HG03066 (cell line): ENCODE results near the gene AK8.

Source experiments
- ATAC-seq: cut with Tn5 transposase; IDR thresholded peaks from one replicate; pipeline ENCODE4 v1.9.1; 2021; ENCODE audit warnings: low read depth; ENCODE audit not compliant: unreplicated experiment

Gene AK8

DNA sequence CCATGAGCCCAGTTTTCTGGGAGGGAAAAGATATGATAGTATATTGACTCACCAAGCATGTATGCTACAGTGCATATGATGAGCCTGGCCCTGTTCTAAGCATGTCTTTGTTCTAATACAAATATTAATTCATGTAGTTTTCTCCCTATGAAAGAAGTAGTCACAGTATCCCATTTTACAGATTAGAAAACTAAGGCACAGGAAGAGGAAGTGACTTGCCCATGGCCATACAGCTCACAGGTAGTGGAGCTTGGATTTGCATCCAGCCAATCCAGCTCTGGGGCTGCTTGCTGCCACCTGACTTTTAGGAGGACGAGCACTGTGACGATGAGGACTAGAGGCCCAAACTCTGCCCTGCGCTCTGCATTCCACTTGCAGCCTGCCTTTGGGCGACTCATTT, 76.4 kb downstream of the AK8 start:
- ATAC-seq = no peak

DNA sequence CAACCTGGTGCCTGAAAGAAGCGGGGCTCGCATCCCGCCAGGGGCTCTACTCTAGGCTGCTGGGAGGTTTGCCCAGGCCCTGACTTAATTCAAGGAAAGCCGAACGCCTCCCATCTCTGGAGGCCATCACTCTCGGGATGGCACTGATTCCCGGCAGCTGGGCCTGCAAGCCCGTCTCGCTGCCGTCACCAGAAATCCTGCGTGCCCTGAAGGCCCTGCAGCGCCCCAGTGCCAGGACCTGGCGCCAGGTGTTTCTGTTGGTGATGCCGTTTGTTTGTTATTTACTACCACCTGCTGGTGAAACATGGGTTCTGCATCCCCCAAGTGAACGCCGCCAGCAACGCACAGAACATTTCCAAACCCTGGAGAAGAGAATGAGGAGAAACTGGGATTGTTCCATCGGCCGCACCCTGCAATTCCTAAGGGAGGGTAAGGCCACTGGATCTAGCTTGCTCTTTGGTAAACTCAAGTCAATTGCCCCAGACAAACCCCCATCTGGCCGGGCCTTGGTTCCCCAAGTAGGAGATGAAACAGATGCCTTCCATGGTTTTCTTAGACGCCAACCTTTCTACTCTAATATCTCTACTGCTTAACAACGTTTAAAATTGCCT, 77.9 kb downstream of the AK8 start:
- ATAC-seq = no peak

DNA sequence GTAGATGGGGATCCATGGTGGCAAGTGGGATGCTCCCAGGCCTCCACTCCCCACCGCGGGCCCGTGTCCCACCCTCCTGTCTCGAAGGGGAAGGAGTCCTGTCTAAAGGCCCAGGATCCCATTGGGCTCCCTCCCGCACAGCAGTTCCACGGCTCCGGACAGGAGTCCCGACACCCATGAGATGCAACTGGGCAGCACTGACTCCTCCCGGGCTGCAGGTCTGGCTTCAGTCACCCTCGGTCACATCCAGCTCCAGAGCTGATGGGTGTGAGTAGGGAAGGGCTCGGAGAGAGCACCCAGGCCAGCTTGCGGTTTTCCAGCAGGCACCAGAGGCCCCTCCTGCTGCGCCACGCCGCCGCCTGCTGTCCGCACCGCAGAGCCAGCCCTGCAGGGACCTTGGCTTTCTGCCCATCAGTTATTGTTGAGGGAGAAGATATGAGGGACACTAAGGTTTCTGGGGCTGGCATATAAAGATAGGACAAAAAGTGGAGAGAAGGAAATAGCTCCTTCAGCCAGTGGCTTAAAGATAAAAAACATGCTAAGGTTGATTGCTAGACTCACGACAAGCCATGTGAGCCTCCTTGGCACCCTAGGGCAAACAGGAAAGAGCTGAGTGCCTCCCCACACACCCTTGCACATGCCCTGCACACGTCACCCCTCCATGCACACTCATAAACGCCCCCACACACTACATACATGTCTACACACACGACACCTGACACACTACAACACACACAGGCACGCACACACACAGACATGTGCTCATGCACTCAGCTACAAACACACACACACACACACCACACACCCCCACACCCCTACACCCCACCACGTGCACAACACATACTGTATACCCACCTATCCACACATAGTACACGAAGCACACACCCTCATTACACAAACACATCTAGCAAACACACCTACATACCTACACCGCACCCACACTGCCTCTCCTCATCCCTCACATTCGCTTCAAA, 79.0 kb downstream of the AK8 start:
- no peak for ATAC-seq

DNA sequence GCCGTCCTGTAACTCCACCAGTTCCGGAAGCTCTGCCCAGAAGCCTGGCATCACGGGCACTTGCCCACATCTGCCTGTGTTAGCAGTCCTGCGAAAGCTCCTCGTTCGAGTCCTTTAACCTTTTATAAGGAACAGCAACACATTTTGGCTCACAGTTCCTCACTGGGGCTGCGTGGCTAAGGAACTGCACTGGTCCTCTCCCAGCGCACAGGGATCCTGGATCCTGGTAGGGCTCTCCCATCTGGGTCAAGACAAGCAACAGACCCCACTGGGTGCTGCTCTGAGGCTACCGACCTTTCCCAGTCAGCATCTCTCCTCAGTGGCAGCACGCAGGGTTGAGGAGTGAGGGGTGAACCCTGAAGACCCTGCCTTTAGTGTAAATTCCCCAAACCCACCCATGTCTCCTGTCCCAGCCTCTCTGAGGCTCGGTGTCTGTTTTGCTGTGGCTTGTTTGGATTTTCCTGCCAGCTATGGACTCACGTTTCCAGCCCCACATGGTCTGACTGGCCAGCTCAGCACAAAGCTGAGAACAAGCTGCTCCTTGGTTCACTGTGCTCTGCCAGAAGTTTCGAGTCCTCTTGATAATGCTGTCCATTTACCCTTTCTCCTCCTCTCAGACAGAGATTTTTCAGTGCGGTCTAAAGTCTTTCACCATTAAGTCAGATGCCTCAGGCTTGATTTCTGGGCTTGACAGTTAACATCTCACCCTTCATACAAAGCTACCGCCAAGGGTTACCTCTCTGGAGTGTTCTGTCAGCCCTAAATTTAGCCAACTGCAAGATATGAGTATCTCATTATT, 80.0 kb downstream of the AK8 start:
- no peak for ATAC-seq

DNA sequence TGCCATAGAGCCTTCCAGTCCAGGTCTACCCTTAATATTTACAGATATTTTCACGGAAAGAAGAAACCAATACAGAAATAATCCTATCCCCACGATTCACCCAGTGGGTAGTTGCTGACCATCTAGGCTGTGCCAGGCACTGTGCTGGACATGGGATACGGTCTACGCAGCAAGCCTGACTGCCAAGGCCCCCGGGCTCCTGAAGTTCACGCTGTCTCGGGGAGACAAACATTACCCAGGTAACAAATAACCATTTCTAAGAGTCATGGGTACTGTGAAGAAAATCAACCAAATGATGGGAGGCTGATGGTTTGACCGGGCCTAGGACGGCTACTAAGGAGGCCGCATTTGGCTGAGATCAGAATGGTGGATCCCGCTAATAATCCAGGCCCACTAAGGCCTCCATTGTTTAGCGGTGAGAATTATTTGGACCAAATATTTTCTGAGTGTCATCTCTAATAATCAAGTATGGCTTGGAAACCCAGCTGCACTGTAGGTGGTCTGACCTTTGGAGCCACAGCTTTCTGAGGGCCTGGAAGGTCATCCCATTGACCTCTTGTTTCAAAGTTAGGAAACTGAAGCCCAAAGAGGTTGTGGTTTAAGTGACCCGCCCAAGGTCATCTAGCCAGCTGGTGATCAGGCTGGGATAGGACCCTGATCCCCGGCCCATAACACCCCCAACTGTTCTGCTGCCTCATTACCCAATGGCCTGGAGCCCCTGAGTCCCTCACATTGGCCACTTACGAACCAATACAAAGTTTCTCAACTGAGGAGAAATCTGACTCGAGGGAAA, 82.4 kb downstream of the AK8 start:
- ATAC-seq = no peak

DNA sequence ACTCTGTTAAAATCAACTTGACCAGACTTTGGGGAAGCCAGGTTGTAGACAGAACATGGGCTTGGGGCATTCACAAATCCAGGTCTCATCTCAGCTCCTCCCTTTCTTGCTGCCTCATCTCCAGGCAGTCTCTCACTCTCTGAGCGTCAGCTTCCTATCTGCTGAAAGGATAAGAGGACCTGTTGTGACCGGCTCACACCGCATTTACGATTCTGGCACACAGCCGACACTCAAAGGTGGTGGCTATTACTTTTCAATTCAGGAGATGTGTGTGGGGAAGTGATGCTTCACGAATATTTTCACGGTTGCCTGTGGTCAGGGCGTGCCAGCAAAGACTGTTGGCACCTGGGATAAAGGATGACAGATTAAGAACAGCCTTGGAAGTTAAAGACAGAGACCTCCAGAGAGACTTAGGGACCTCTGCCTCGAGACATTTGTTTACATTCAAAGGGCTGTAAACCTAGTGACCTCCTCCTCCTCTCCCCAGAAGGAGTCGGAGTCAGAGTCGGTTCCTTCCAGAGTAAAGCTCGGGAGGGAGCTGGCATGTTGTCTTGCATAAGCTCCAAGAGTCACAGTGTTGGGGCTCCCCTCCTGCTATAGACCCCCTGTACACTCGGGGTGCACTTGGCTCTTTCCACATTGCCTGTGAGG, 83.2 kb downstream of the AK8 start:
- no peak for ATAC-seq

DNA sequence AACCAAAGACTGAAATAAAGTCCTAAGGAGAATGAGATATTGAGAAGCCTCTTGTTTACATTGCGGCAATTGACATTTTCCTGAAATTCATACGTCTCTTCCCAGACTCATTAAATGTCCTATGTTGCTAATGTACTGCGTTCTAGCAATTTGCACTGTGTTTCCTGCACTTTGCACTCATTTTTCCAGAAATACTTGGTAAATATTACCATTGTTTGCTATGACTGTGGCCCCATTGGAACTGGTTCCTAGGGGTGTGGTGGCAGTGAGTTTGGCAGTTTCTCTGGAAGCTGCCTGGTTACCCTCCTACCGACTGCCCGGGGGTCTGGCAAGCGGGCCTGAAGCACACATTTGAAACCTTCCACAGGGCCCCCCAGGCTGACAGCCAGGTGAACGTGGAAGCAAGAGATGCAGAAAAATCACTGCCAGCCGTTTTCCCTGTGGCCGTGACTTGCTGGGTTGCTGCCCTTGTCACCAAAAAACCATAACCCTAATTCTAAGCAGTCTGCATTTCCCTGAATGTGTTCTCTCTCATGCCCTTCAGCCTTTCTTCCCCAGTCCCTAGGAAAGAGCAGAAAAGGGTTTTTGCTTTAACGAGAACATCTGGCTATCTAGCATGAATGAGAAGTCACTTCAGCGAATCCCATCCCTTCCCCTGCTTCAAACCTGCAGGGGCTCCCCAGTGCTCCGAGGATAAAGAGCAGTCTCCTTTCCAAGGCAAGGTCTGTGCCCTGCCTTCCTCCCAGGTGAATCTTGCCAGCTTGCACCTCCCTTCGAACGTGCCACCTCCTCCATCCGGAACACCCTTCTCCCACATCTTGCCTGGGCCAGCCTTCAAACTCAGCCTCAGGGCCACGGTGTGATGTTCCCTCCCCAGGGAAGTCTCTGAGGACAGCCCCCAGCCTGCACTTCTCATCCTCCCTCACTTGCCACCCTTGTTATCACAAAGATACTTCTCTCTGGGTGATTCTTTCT, 84.2 kb downstream of the AK8 start:
- ATAC-seq = no peak

DNA sequence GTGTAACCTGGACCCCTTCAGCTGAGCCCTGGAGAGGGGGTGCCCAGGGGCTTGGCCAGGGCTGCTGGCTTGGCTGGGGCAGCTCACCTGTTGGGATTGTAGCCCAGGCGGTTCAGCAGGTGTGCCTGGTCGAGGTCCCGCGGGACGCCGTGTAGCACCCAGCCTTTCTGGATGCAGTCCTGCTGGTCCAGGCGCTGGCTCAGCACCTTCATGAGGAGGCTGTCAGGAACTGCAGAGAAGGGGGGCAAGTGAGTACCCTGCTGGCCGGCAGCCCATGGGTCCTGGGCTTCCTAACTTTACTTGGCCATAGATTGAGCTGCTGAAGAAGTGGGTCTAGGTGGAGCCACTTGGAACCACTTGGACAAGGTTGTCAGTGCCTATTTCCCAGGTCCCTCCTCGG, 85.5 kb downstream of the AK8 start:
- ATAC-seq = no peak

DNA sequence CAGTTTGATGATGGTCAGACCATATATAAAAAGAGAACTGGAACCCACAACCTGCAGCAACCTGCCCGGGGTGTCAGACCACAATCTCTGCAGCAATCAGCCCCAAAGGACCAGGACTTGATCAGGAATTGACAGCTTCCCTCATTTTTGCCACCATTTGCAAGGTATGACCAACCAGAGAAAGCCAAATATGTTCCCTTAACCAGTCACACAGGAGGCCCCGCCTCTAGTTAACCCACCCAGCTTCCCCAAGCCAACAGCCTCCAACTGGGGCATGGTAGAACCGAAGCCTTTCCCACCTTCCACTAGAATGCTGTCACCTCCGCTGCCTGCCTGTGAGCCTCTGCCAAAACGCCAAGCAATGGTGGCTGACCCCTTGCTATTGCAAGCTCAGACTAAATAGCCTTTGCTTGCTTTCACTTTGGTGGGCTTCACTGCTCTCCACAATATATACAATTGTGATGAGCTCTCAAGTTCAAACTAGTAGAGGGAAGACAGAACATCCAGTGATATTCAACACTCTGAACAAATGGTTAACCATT, 86.3 kb downstream of the AK8 start:
- no peak for ATAC-seq

DNA sequence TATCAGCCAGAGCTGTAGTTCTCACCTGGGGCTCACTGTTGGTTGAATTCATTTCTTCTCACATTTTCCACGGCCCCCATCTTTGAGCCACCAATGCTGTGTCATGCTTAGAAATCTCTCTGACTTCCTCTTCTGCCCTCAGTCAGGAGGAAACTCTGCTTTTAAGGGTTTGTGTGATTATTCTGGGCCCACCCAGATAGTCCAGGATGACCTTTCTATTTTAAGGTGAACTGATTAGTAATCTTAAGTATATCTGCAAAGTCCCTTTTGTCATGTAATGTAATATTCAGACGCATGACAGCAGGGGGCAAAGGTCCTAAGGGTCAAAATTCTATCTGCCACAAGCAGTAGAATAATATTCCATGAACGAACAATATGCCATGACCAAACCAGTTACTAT, 88.4 kb downstream of the AK8 start:
- ATAC-seq = no peak

DNA sequence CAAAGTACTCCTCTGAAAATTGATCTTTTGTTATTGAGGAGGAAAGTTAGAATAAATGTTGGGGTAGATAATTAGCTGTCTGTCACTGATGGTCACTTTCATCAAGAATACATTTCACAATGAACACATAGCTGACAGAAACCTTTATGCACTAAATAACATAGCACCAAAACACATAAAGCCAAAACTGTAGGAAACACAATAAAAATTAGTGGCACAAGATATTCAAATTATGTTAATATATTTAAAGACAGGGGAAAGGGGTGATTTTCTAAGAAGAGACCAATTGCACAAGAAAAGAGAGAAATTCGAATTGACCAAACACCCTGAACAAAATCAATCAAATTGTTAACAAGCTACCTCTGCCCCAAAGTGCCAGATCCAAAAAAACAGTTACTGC, 89.7 kb downstream of the AK8 start:
- ATAC-seq = no peak

DNA sequence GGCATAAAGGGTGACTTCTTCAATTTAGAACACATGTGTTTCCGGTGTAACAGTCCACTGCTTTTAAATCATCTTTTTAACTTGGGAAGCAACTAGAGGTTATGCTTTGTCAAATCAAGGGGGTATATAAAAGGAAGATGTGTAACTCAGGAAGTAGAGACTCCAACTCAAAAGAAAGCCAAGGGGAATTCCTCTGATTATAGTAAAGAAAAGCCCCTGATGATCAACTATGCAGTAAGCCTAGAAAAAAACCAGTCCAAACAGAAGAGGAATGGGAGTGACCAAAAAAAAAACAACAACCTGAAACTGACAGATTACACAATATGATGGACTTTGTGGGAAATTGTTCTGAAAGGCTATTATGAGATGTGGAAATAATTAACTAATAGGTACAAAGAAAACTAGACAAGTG, 90.3 kb downstream of the AK8 start:
- no peak for ATAC-seq

DNA sequence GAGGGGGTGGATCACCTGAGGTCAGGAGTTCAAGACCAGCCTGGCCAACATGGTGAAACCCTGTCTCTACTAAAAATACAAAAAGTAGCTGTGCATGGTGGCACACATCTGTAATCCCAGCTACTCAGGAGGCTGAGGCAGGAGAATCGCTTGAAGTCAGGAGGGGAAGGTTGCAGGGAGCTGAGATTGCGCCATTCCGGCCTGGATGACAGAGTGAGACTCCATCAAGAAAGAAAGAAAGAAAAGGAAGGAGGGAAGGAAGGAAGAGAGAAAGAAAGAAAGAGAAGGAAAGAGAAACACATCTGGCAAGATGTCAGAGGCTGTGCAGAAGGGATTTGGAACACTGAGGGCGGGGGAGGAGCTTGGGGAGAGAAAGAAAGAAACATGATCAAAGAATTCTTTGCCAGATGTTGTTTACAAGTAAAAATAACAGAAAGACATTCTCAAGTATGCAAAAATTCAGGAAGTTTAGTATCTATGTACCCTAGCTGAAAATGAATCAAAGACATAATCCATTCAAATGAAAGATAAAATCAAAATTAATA, 93.7 kb downstream of the AK8 start:
- no peak for ATAC-seq

DNA sequence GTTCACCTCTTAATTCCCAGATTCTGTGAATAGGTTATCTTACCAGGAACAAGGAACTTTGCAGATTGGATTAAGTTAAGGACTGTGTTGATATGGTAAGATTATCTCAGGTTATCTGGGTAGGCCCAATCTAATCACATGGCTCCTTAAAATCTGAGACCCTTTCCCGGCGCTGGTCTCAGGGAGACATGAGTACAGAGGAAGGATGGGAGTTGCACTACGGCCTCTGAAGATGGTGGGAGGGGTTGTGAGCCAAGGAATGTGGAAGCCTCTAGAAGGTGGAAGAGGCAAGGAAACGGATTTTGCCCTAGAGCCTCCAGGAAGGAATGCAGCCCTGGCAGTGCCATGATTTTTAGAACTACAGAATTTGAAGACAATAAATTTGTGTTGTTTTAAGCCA, 95.1 kb downstream of the AK8 start:
- ATAC-seq = no peak

DNA sequence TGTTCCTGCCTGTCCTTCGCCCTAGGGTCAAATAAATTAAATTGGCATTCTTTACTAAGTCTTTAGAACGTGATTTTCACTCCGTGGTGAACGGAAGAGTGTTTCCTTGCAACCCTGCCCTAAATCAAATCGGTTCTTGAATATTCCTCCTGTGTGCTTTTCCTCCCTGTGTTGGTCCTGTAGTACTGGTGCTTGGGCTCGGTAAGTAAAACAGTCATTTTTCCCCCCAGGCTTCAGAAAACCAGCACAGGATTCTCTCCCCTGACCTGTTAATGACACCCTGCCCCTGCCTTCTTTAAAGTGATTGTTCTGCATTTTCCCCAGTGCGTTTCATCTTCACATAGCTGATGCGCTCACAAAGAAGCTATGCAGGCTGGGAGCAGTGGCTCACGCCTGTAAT, 96.0 kb downstream of the AK8 start:
- ATAC-seq = no peak

DNA sequence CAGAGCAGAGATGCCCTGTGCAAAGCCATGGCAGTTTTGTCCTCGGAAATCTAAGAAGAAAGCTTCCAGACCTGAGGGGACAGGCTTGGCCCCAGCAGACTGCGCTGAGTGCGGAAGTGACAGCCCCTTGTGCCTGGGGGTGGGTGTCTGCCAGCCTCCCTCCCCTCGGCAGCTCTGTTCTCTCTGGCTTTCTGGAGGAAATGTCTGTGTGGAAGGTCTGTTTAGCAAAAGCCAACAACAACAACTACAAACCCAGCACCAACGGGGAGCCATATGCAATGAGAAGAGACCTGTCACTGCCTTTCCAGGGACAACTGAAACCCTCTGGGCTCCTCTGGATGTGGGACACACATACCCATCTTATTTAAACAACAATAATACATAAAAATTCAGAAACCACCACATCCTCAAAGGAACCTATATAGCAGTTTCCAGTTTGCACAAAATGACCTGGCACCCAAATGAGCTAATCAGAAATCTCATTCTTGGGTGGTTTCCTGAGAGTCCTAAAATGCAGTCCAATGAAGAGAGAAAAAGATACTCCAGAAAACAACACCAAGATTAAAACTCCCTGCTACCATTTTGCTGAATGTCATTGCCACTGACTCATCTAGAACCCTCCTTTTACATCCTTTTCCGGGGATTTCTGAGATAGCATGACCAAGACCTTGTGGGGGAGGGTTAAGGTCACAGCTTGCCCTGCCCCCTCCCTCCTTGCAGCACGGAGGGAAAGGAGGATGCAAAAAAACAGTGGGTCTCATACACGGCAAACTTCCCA, 97.7 kb downstream of the AK8 start:
- no peak for ATAC-seq

DNA sequence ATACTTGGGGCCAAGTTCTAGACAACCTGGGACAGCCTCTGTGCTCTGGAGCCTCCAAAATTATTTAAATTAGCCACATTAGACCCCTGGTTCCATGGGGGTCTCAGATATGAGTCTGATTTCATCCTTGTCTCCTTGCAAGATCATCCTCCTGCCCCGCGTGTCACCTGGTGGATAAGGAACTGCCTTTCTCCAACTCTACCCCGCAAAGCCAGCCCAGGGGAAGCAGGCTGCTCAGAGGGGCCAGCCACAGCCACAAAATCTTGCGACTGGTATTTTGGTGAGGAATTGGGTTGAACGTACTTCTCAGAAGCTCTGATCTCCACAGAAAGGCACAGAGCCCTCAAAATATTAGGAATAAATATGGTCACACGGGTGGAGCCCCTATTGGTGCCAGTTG, 101.2 kb downstream of the AK8 start:
- ATAC-seq = no peak

DNA sequence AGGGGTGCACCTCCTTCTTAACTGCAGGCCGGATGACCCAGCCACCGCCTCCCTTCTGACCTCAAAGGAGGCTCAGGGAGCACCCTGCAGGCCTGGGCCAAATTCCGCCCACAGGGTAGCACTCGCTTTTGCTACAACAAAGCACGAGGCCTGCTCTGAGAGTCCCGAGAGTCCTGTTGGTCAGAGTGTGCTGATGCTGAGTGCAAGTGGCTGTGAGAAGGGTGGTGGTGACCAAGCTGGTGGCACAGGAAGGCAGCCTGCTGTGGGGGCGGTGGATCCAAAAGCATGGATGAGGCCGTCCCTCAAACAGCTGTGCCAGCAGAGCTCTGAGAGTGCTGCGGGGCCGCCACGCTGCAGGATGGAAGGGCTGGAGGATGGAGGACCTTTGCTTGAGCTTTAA, 101.8 kb downstream of the AK8 start:
- no peak for ATAC-seq
